HG03095 (cell line): ENCODE data around the gene MCOLN1.

ENCODE experiments used
- ATAC-seq: cut with Tn5 transposase; IDR thresholded peaks from one replicate; pipeline ENCODE4 v1.9.1; 2021; ENCODE audit warnings: moderate library complexity; ENCODE audit not compliant: unreplicated experiment

The MCOLN1 gene

GRCh38 chr19:7522072-7522922 lies at the start of gene MCOLN1:
MCOLN1 (plus strand) TSS chr19:7522624; CDS start chr19:7522751, 127 bp downstream.
- ATAC-seq, result peak; percentile 57

GRCh38 chr19:7475665-7476064 lies 46.8 kb upstream of the MCOLN1 start:
- ATAC-seq, result no peak

GRCh38 chr19:7476241-7476640 lies 46.2 kb upstream of the MCOLN1 start:
- ATAC-seq, result no peak

- no peak for ATAC-seq
These were observed 45.5 kb upstream of the MCOLN1 start for GRCh38 chr19:7476777-7477494.

GRCh38 chr19:7477758-7478157 lies 44.7 kb upstream of the MCOLN1 start:
- ATAC-seq, result no peak

- no peak for ATAC-seq
These were observed 44.1 kb upstream of the MCOLN1 start for GRCh38 chr19:7478173-7478842.

- no peak for ATAC-seq
These were observed 43.6 kb upstream of the MCOLN1 start for GRCh38 chr19:7478843-7479227.

GRCh38 chr19:7480222-7480969 lies 42.0 kb upstream of the MCOLN1 start:
- no peak for ATAC-seq

GRCh38 chr19:7480970-7481255 lies 41.5 kb upstream of the MCOLN1 start:
- ATAC-seq, result no peak

GRCh38 chr19:7482584-7483439 lies 39.6 kb upstream of the MCOLN1 start:
- ATAC-seq, result no peak

GRCh38 chr19:7483720-7484201 lies 38.7 kb upstream of the MCOLN1 start:
- ATAC-seq, result no peak

- no peak for ATAC-seq
These were observed 35.5 kb upstream of the MCOLN1 start for GRCh38 chr19:7486923-7487322.

- ATAC-seq, result peak; percentile 60
These were observed 33.6 kb upstream of the MCOLN1 start, which contains the start of gene PEX11G for GRCh38 chr19:7488736-7489353. PEX11G (minus strand) TSS chr19:7489035; CDS start chr19:7489010, 25 bp downstream.

- no peak for ATAC-seq
These were observed 32.8 kb upstream of the MCOLN1 start for GRCh38 chr19:7489609-7490044.

- ATAC-seq, result no peak
These were observed 30.3 kb upstream of the MCOLN1 start for GRCh38 chr19:7492142-7492541.

GRCh38 chr19:7492558-7492957 lies 29.9 kb upstream of the MCOLN1 start:
- ATAC-seq, result no peak

GRCh38 chr19:7494416-7495098 lies 27.9 kb upstream of the MCOLN1 start:
- ATAC-seq, result no peak

GRCh38 chr19:7497292-7497691 lies 25.1 kb upstream of the MCOLN1 start:
- no peak for ATAC-seq
